ENCODE data around the gene PKP3.
"Not testable (repeated sequence)": the region's sequence is repeated elsewhere in the genome, so short reads cannot be mapped to it uniquely, and the experiment has no call there.

PKP3 gene

DNA sequence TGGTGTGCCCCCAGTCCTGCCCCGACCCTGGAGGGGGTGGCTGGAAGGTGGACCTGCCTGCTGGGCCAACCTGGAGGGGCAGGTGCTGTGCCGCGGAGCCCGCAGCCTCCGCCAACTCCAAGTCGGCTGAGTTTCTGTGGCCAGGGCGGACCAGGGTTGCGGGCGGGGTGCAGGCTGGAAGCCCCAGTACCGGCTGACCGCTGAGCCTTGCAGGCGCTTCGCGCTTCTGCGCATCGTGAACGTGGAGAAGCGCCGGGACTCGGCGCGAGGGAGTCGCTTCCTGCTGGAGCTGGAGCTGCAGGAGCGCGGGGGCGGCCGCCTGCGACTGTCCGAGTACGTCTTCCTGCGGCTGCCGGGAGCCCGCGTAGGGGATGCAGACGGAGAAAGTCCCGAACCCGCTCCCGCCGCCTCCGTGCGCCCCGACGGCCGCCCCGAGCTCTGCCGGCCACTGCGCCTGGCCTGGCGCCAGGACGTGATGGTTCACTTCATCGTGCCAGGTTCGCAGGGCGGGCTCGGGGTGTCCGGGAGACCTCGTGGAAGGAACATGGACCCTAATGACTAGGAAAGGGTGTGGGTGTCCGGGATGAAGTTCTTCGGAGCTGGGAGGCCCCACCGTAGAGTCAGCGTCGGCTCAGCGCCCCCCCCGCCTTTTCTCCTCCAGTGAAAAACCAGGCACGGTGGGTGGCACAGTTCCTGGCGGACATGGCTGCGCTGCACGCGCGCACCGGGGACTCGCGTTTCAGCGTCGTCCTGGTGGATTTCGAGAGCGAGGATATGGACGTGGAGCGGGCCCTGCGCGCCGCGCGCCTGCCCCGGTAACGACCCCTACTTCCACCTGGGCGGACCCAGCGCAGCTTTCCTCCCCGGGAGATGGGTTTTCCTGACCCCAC, 14.6 kb upstream of the PKP3 start:
- DNase-seq = no peak

DNA sequence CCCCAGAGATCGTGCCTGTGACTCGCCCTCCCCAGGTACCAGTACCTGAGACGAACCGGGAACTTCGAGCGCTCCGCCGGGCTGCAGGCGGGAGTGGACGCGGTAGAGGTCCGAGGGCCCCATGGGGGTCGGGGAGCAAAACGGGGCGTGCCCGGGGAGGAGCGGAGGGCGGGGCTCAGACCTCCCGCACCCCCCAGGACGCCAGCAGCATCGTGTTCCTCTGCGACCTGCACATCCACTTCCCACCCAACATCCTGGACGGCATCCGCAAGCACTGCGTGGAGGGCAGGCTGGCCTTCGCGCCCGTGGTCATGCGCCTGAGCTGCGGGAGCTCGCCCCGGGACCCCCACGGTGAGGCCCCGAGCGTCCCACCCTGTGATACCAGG, 13.9 kb upstream of the PKP3 start:
- DNase-seq = no peak

DNA sequence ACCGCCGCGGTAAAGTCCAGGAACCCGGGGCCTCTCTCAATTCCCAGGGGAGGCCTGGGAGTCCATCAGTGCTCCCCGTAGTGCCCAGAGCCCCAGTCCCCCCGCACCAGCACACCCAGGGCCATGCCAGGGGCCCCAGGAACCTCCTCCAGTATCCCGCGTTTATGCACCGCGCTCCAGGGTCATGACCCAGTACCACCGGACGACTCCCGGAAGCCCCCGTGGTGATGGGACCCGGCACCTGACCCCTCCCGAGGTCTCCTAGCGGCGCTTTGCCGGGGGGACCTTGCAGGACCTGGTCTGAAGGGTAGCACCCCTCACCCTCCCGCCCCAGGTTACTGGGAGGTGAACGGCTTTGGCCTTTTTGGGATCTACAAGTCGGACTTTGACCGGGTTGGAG, 13.5 kb upstream of the PKP3 start:
- DNase-seq = no peak

DNA sequence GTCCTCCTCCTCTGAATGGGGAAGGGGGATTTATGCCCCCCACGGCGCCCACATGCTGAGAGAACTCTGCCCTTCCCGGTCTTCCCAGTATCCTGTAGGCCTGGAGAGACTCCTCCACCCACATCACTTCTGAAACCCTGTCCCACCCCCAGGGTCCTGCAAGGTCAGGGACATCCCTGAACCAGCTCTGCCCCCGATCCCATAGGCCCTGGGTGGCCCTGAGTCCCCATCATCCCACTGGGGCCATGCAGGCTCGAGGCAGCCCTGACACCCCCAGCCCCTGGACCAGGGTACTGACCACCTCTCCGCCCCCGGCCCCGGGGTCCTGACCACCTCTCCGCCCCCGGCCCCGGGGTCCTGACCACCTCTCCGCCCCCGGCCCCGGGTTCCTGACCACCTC, 13.0 kb upstream of the PKP3 start:
- DNase-seq = no peak

DNA sequence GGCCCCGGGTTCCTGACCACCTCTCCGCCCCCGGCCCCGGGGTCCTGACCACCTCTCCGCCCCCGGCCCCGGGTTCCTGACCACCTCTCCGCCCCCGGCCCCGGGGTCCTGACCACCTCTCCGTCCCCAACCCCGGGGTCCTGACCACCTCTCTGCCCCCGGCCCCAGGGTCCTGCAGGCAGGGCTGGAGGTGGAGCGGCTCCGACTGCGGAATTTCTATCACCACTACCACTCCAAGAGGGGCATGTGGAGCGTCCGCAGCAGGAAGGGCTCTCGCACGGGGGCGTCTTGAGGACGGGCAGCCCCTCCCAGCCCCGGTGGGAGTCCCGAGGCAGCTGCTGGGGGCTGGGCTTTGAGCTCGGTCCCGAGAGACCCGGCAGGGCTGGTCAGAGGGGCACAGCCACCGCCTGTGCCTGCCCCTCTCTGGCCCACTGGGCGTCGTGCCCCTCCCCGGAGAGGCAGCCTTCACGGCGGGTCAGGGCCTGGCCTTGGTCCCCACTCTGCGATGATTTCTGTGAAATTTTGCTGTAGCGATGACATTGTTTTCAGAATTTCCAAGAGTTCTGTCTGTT, 12.4 kb upstream of the PKP3 start:
- no peak for DNase-seq

DNA sequence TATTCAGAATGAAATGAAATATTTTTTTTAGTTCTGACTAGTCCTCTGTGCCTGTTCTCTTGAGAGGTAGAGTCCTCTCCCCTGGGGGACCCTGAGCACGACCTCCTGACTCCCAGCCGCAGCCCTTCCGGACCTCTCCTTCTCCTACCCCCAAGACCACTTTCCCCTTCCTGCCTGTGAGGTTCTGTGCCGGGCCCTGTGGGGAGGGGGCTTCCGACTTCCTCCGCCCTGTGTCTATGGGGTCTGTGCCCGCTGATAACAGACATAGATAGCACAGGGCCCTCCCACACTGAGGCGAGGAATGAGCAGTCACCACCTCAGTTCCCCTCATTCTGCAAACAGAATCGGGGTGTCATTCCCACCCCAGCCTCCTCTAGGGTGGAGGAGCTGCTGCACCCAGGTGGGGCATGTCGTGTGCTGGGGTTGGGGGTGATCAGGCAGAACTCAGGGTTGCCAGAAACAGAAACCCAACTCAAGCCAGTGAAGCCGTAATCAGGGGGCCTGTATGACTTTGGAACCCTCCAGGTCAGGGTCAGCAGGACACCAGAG, 11.9 kb upstream of the PKP3 start:
- DNase-seq = no peak

DNA sequence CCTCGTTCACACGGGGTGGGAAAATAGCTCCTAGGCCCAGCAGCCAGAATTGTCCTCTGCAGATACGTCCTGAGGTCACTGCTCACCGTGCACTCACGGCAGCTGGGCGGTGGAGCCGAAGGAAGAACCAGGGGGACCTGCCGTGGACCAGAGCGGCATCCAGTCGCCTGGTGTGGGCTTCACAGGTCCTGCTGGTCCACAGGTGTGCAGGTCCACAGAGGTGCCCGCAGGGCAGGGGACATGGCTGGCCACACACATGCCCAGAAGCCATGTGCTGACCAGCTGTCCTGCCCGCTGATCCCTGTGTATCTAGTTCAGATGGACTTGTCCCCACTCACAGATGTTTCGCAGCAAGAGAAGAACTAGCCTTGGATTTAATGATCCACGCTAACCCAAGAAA, 10.6 kb upstream of the PKP3 start:
- DNase-seq = no peak

DNA sequence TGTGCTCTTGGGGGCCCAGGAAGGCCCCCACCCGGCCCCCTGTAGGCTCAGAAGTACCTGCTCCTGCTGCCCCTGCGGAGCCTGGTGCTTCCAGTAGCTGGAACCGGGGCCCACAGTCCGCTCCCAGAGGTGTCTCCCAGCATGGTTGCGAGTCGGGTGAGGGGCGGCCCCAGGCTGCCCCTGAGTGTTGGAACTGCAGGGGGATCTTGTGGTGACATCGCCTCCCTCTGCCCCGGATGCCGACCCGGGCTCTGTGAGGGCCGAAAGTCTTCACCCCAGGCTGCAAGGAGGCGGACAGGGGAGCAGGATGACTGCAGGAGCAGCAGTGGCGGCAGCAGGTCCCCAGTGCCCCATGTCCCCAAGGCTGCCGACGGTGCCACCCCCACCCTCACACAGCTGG, 9.5 kb upstream of the PKP3 start:
- DNase-seq = no peak

DNA sequence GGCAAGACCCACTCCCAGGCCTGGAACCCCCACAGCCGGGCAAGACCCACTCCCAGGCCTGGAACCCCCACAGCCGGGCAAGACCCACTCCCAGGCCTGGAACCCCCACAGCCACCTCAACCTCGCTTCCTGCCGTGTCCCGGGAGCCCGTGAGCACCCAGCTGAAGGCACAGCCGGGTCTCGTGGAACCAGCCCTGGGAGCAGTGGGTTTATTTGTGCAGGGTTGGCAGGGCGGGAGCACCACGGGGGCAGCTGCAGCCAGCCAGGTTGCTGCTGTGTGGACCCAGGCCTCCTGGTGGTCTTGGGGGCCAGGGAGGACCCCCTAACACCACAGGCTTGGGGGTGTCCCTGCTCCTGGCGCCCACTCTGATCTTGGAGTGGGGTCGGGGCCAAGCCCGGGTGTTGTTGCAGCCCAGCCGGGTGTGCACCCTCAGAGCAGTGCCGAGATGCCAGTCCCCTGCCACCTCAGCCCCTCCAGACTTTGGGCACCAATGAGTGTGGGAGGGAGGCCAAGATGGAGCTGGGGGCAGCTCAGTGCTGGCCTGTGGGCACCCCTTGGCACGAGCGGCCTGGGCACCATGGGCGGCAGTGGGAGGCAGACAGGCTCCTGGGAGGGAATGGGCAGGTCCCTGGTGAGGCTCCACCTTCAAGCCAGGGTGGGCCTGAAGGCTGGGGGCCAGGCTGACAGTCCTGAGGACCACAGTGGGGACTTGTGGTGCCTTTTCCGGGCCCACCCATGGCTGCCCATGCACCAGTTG, 8.2 kb upstream of the PKP3 start:
- no peak for DNase-seq

DNA sequence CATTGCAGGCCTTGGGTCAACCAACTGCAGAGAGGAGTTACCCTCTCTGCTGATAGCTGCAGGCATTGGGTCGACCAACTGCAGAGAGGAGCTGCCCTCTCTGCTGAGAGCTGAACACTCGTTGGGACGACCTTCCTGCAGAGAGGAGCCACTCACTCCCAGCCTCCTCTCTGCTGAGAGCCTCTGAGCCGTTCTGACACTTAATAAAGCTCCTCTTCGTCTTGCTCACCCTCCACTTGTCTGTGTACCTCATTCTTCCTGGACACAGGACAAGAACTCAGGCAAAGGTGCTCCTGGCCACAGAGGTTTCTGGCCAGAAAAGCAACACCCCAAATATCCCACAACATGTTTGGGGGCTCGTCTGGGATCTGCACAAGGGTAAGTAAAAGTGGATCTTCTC, 7.5 kb upstream of the PKP3 start:
- DNase-seq = no peak

DNA sequence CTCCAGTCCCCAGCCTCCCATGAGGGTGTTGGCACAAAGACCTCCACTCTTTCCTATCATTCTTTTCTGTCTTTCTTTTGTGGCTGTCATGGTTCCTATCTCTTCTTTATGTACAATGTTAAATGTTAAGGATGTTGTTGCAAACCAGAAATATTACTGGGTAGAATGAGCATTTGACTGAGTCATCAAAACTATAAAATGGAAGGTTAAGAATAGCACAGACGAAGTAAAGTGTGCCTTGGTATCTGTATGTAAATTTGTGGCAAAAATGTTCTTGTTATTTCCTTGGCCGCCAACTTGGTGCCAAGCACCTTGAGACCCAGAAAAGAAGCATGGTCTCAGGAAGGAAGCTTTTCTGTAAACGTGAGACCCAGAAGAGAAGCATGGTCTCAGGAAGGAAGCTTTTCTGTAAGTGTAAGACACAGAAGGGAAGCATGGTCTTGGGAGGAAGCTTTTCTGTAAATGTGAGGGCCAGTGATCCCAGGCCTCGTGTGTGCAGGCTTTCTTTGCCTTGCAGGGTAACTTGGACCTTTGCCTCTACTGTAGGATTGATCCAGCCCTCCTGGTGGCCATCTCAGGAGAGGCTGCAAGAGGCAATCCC, 6.7 kb upstream of the PKP3 start:
- no peak for DNase-seq

DNA sequence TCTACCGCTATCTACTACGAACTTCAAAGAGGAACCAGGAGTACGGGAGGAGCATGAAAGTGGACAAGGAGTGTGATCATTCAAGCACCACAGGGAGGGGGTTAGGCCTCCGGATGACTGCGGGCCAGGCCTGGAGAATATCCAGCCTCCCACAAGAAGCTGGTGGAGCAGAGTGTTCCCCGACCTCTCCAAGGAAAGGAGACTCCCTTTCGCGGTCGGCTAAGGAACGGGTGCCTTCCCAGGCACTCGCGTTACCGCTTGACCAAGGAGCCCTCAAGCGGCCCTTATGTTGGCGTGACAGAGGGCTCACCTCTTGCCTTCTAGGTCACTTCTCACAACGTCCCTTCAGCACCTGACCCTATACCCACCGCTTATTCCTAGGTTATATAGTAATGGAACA, 4.6 kb upstream of the PKP3 start:
- DNase-seq = not testable (repeated sequence)

DNA sequence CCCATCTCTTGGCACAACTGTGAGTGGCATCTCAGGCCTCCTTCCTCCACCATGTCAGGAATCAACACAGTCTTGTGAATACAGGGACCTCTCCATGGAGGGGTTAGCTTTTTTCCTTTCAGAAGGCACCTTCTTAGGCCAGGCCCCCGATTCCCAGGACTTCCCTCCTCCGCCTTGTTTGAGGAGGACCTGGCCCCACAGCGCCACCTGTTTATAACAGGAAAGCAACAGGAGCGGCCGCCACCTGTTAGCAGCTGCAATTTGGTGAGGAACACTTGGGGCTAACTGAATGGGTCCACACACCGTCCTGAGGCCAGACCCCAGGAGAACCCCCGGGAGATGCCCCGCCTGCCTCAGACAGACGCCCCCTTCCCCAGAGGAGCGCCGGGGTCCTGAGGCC, 3.8 kb upstream of the PKP3 start:
- DNase-seq = no peak

DNA sequence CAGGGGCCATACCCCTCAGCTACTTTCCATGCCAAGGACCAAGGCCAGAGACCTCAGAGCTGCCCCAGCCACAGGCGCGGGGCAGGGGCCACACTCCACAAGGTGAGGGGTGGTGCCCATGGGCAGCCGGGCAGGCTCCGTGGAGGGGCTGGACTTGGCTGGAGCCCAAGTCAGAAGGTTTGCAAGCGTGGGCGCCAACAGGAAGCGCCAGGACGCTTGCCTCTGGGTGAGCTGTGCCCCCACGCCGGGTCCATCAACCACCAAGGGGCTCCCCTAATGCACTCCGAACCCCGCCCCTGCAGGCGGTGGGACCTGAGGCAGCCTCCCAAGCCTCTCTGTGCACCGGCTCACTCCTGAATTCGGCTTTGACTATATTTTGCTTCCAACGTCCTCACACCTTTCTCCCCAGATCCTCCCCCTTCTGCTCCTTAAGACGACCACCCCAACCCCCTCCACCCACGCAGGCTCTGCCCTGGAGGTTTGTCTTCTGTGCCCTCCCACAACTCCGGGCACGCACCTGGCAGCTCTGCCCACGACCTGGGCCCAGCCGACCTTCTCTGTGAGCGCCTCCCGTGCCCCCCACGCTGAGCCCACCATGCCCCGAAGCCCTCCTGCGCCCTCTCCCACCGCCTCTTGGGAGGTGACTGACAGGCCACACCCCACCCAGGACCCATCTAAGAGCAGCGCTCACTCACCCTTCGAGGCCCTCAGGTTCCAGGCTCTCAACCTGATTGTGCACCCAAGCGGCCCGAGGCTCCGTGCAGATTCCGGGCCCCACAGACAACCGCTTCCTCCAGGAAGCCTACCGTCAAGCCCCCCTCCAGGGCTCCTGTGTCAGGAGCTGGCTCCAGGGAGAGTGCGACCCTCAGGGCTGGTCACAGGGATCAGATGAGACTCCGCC, 2.6 kb upstream of the PKP3 start:
- DNase-seq = no peak

DNA sequence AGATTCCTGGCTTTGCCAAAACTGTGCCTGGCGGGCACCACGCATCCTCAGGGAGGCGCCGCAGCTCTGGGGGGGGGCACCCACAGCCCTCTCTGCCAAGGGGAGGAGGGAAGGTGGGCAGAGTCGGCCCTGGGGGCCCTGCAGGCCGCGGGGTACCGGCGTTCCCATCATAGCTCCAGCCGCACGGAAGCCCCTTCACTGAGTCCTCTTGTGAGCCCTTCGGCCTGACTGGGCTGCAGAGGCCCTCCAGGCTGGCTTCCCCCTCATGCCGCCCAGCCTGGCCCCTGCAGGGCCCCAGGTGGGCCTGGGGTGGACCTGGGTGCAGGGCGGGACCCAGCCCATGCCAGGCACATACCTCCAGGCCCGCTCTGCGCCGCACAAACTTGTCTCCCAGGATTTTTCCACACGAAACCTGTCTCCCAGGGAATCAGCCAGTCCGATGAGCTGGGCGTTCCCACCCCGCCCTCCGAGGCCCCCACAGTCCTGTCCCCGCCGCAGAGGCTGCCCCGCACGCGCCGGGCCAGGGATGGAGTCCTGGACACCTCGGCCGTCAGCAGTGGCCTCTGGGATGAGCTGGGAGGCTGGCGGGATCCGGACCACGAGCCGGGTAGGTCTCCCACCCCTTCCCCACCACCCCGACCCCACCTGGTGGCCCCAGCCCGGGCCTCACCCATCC, 1.8 kb upstream of the PKP3 start:
- no peak for DNase-seq

DNA sequence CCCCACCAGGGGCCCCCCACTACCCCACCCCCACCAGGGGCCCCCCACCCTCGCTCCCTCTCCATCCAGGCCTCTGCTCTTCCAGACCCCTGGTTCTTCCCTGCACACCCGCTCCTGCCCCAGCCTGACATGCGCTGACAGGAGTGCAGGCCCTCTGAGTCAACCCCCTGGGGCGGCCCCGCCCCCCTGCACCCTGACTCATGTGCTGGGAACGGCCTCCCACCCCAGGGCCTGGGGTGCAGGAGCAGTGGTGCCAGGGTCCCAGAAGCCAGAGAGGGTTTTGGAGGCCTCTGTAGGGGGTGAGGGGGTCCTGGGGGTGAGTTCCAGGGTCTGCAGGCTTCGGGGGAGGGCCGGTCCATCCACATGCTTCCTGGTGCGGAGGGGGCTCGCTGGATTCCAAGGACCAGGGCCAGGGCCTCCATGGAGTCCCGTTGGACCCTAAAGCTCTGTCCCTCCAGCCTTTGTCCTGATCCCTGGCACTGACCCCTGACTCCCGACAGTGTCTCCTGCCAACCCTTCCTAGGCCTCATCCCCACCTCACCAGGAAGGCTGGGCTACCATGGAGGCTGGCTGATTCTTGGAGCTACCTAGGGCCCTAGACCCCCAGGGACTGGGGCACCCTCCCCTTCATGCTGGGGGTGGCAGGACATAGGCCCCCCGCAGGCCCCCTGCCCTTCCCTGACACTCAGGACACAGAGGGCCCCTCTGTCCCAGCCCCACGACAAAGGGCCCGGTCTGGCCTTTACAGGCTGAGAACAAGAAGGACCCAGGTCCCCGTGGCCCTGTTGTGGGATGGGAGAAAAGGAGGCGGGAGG, 583 bp upstream of the PKP3 start:
- no peak for DNase-seq

DNA sequence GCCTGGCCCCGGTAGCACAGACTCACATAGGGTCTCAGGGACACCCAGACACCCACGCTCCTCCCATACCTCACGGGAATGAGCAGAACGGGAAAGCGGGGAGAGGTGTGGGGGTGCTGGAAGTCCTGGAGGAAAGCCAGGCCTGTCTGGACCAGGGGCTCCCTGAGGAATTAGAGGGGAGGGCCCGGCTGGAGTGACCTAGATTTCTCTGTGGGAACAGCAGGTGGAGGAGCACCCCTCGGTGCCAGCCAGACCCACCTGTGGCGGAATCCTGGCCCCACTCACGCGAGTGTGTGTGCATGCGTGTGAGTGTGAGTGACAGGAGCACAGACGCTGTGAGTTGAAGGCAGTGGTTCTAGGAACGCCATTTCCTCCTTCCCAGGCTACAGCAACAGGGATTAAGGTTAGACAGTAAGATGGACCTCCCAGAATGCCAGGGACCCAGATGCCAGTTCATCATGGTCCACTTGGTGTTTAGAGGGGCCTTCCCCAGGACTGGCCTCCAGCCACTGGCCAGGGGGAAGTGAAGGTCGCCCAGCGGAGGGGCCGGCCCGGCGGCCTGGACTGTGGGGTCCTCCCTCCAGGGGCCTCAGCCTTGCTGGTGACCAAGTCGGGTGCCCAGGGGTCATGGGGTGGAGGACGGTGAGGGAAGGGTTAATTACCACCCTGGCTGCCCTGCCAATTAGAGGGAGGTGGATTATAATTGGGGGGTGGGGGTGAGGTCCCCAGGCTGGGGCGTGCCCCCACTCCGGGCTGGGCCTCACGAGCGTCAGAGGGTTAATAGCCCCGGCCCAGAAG, 1.0 kb downstream of the PKP3 start:
- no peak for DNase-seq

DNA sequence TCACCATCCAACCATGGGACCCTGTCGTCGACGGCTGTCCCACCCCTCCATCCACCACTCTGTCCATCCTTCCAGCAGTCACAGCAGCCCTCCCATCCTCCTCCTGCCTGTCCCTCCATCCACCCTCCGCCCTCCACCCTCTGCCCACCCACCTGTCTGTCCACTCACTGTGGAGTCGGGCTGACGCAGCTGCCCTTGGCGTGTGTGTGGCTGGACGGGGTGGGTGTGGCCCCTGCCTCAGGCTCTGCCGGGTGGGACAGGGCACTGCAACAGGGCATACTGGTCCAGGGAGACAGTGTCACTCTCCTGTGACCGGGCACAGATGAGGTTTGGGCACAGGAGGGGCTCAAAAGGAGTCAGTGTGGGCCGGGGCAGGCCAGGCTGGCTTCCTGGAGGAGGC, 1.9 kb downstream of the PKP3 start:
- no peak for DNase-seq

DNA sequence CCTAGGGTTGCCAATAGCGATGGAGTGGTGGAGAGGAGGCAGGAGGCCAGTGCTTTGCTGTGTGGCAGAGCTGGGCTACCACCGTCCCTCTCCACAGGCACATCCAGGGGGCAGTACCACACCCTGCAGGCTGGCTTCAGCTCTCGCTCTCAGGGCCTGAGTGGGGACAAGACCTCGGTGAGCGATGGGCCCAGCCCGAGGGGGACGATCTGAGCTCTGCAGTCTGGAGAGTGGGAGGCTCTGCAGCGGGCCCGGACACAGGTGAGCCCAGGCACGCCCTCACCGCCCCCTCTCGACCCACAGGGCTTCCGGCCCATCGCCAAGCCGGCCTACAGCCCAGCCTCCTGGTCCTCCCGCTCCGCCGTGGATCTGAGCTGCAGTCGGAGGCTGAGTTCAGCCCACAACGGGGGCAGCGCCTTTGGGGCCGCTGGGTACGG, 2.5 kb downstream of the PKP3 start:
- no peak for DNase-seq

Measured in NCI-H524 treated with DMSO at 0.1 percent for 48 hours (cell line).